Fibroblast of lung (primary cell): ENCODE measurements around the gene HNRNPA2B1. TPM values are rescaled to one million over a fixed set of nuclear protein-coding genes. Genes with fewer than 3 reads are reported as not detected.
A peak's percentile ranks its signal among the peaks of the same experiment; 100 is the strongest.

Experiments
- DNase-seq, 2 donors: peaks; one replicate each; pipeline versions ENCODE4 v3.0.0 to v3.0.0-alpha.2; 2010; ENCODE audit warnings: low read depth in 2 of 2
- H2AFZ ChIP-seq: 2 replicates; pipeline ENCODE4 v1.5.1; 2012; ENCODE audit warnings: low read length, control low read depth, inconsistent platforms
- H3K27ac ChIP-seq: 2 replicates; pipeline ENCODE4 v1.5.1; 2011; ENCODE audit warnings: low read length, control low read depth; ENCODE audit not compliant: insufficient read depth
- H3K27me3 ChIP-seq: 2 replicates; pipeline ENCODE4 v1.5.1; 2011; ENCODE audit warnings: mild to moderate bottlenecking, low read length; ENCODE audit not compliant: control insufficient read depth, insufficient read depth
- H3K36me3 ChIP-seq: 2 replicates; pipeline ENCODE4 v1.5.1; 2011; ENCODE audit warnings: low read length; ENCODE audit not compliant: control insufficient read depth, insufficient read depth
- H3K4me1 ChIP-seq: 2 replicates; pipeline ENCODE4 v1.5.1; 2011; ENCODE audit warnings: low read length; ENCODE audit not compliant: control insufficient read depth, insufficient read depth; ENCODE audit errors: extremely low read depth
- H3K4me2 ChIP-seq: 2 replicates; pipeline ENCODE4 v1.5.1; 2011; ENCODE audit warnings: low read length, control low read depth; ENCODE audit not compliant: insufficient read depth; ENCODE audit errors: extremely low read depth
- H3K4me3 ChIP-seq, 4 experiments: fragments of 200-600 bp in 1 of 4; sonication (generic) in 1 of 4; replicated peaks in 1 of 4; 2 replicates each; pipeline ENCODE4 v1.5.1; 2011 to 2016; ENCODE audit warnings: low read length in 4 of 4, low read depth in 3 of 4, mild to moderate bottlenecking in 3 of 4, control low read depth in 2 of 4, inconsistent platforms in 1 of 4, mixed read lengths in 1 of 4; ENCODE audit not compliant: insufficient read depth in 1 of 4; ENCODE audit errors: control extremely low read depth in 1 of 4
- H3K79me2 ChIP-seq: 2 replicates; pipeline ENCODE4 v1.5.1; 2012; ENCODE audit warnings: mild to moderate bottlenecking, low read length, inconsistent platforms; ENCODE audit not compliant: control insufficient read depth, insufficient read depth
- H3K9ac ChIP-seq: 2 replicates; pipeline ENCODE4 v1.5.1; 2011; ENCODE audit warnings: mild to moderate bottlenecking, low read length, control low read depth; ENCODE audit not compliant: insufficient read depth
- H3K9me3 ChIP-seq: 2 replicates; pipeline ENCODE4 v1.5.1; 2012; ENCODE audit warnings: low read depth, low read length; ENCODE audit not compliant: control insufficient read depth, insufficient read depth
- H4K20me1 ChIP-seq: 2 replicates; pipeline ENCODE4 v1.5.1; 2011; ENCODE audit warnings: low read length; ENCODE audit not compliant: control insufficient read depth, insufficient read depth; ENCODE audit errors: extremely low read depth
- EZH2 ChIP-seq: IDR thresholded peaks from 2 replicates; pipeline ENCODE4 v1.5.1; 2012; ENCODE audit warnings: low read length, control low read depth, mild to moderate bottlenecking; ENCODE audit errors: missing control alignments
- polyA plus RNA-seq, 2 donors: library from polyadenylated mRNA; depleted of rRNA in 1 of 2; stranded (reverse) in 1 of 2; unstranded in 1 of 2; fragments of >200 nt; gene quantifications; 2 replicates each; pipeline ENCODE4 v1.2.1, GENCODE V29; 2011 to 2012; ENCODE audit warnings: missing spikeins in 1 of 2
- total RNA-seq: library from RNA; depleted of rRNA; stranded (reverse); fragments of >200 nt; gene quantifications from 2 replicates; pipeline ENCODE4 v1.2.1, GENCODE V29; 2014
- TF ChIP-seq, protein P1 (sequence below), 2 donors: IDR thresholded peaks in 1 of 2; conservative IDR thresholded peaks in 1 of 2; 1 replicate in 1 of 2; 2 replicates in 1 of 2; pipeline ENCODE4 v1.5.1; 2011 to 2012; ENCODE audit warnings: low read length in 2 of 2, control low read depth in 1 of 2, inconsistent platforms in 1 of 2, low read depth in 1 of 2, mild to moderate bottlenecking in 1 of 2

Gene HNRNPA2B1
- total and polyA plus RNA-seq, 2 donors (not counting 1 experiment from before 2014, with no cell fraction given): 82.1 to 428 TPM

DNA sequence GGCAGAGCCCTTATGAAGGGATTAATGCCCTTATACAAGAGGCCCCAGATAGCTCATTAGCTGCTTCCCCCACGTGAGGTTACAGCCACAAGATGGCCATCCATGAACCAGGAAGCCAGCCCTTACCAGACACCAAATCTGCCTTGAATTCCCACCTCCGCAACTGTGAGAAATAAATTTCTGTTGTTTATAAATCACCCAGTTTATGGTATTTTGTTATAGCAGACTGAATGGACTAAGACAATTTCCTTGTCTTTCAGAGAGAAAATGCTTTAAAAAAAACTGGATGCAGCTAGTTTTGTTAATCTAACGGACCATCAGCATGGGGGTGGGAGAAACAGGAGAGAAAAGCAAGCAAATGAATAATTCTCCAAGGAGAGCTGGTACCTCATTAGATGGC, 37.5 kb upstream of the HNRNPA2B1 start:
- H3K4me1 ChIP-seq: no peaks in the 10 kb centered on the region
- peaks cover 2% of the 10 kb centered on the region for H3K27me3 ChIP-seq
- no peak for TF ChIP-seq EZH2
- TF ChIP-seq, protein P1, sequence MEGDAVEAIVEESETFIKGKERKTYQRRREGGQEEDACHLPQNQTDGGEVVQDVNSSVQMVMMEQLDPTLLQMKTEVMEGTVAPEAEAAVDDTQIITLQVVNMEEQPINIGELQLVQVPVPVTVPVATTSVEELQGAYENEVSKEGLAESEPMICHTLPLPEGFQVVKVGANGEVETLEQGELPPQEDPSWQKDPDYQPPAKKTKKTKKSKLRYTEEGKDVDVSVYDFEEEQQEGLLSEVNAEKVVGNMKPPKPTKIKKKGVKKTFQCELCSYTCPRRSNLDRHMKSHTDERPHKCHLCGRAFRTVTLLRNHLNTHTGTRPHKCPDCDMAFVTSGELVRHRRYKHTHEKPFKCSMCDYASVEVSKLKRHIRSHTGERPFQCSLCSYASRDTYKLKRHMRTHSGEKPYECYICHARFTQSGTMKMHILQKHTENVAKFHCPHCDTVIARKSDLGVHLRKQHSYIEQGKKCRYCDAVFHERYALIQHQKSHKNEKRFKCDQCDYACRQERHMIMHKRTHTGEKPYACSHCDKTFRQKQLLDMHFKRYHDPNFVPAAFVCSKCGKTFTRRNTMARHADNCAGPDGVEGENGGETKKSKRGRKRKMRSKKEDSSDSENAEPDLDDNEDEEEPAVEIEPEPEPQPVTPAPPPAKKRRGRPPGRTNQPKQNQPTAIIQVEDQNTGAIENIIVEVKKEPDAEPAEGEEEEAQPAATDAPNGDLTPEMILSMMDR (conservative IDR thresholded peaks at IDR 0.05 in 1 of 2, IDR thresholded peaks at IDR 0.05 in 1 of 2; ENCODE audit: low read depth in 1 of 2, low read length in 2 of 2): no peak
- no peak for DNase-seq
- no peaks in the 10 kb centered on the region for H3K9me3 ChIP-seq
- no peak overlapping the region for H3K4me2 ChIP-seq
- no peak overlapping the region for H3K4me3 ChIP-seq
- no peaks in the 10 kb centered on the region for H3K36me3 ChIP-seq
- no peak overlapping the region for H2AFZ ChIP-seq
- no peak overlapping the region for H3K9ac ChIP-seq
- no peaks in the 10 kb centered on the region for H4K20me1 ChIP-seq
- no peak overlapping the region for H3K27ac ChIP-seq
- no peaks in the 10 kb centered on the region for H3K79me2 ChIP-seq

DNA sequence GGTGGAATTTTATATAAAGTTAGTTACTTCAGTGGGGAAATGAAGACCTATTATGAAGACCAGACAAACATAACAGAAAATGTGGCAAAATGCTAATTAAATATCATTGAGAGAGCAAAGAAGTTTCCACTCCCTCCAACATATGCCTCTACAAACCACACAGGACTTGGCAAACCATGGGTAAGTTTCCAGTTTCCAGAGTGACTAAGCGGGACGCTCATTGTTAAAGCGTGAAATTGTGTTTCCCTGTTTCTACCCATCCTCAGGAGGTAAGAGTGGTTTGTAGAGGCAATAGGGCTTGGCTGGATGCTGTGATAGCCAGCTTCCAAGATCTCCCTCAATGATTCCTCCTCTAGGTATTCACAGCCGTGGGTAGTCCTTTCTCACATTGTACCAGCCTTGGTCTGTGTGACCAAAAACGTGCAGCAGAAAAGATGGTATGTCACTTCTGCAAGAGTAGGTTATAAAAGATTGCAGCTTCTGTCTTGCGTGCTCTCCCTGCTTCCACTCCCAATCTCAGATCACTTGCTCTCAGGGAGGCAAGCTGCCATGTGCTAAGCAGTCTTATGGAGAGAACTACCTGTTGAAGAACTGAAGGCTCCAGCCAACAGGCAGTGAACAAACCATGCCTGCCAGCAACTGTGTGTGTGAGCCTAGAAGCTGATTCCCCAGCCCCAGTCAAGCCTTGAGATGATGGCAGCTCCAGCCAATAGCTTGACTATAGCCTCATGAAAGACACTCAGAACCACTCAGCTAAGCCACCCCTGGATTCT, 36.7 kb upstream of the HNRNPA2B1 start:
- peak in 1 of 2 donors; percentile 33 for DNase-seq
- no peak overlapping the region for H3K4me2 ChIP-seq
- no peaks in the 10 kb centered on the region for H3K36me3 ChIP-seq
- H3K9ac ChIP-seq: no peak overlapping the region
- no peak overlapping the region for H2AFZ ChIP-seq
- H4K20me1 ChIP-seq: no peaks in the 10 kb centered on the region
- no peaks in the 10 kb centered on the region for H3K4me1 ChIP-seq
- no peak overlapping the region for H3K4me3 ChIP-seq
- H3K27ac ChIP-seq: no peak overlapping the region
- TF ChIP-seq, protein P1 (conservative IDR thresholded peaks at IDR 0.05 in 1 of 2, IDR thresholded peaks at IDR 0.05 in 1 of 2; ENCODE audit: low read depth in 1 of 2, low read length in 2 of 2): no peak
- no peak for TF ChIP-seq EZH2
- H3K79me2 ChIP-seq: no peaks in the 10 kb centered on the region
- no peaks in the 10 kb centered on the region for H3K9me3 ChIP-seq
- peaks cover 2% of the 10 kb centered on the region for H3K27me3 ChIP-seq

DNA sequence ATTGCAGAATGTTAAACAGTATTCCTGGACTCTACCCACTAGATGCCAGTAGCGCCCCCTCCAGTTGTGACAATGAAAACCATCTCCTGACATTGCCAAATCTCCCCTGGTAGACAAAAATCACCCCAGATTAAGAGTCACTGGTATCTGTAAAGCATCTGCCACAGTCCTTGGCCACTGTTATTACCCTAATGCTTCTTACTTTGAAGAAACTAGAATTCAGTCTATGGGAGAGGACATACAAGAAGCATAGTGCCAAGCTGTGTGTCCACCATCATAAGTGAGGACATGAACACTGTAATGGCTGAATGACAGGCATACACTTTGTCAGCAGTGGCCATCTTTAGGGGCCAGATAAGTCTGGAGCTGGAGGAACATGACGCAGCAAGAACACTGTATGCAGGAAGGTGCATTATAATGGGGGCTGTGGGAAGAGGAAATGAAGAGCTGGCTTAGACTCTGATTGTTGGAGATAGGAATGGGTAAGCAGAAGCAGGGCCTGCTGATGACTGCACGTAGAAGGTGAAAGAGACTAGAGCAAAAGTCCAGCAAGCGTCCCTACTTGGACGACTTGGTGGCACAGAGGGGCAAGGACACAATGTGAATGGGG, 33.5 kb upstream of the HNRNPA2B1 start:
- H3K9me3 ChIP-seq: no peaks in the 10 kb centered on the region
- no peak overlapping the region for H3K27ac ChIP-seq
- no peak for DNase-seq
- no peaks in the 10 kb centered on the region for H3K36me3 ChIP-seq
- no peaks in the 10 kb centered on the region for H4K20me1 ChIP-seq
- no peak for TF ChIP-seq EZH2
- TF ChIP-seq, protein P1 (conservative IDR thresholded peaks at IDR 0.05 in 1 of 2, IDR thresholded peaks at IDR 0.05 in 1 of 2; ENCODE audit: low read depth in 1 of 2, low read length in 2 of 2): no peak
- no peak overlapping the region for H3K4me3 ChIP-seq
- H3K27me3 ChIP-seq: peaks cover 2% of the 10 kb centered on the region
- no peak overlapping the region for H2AFZ ChIP-seq
- H3K4me2 ChIP-seq: no peak overlapping the region
- H3K4me1 ChIP-seq: no peaks in the 10 kb centered on the region
- no peak overlapping the region for H3K9ac ChIP-seq
- no peaks in the 10 kb centered on the region for H3K79me2 ChIP-seq
